Activated naive CD8-positive, alpha-beta T cell treated with anti-CD3 and anti-CD28 coated beads, Interleukin-2, amount 10 ng/mL, durations not matched to agents 7 days and 5 days (primary cell): ENCODE data around the gene GAK. TPM values are rescaled to one million over a fixed set of nuclear protein-coding genes. Genes with fewer than 3 reads are reported as not detected.

Source experiments
- ATAC-seq: fragments of 150-1000 bp; cut with Tn5 transposase; one replicate; pipeline ENCODE4 v1.10.0; 2021; ENCODE audit warnings: low read depth, moderate library complexity
- POLR2A ChIA-PET: fragments of 350-600 bp; sonication (Branson Sonifier 250); formaldehyde crosslinking; loops from one replicate; lab custom pipeline; 2021; ENCODE audit warnings: antibody characterized with exemption; lab: Charles Lee
- DNase-seq: peaks from one replicate; pipeline ENCODE4 v3.0.0; 2021
- H3K27ac Mint-ChIP-seq: one replicate; pipeline ENCODE4 v1.8.0; 2022; ENCODE audit warnings: mild to moderate bottlenecking, mixed read lengths
- H3K27me3 Mint-ChIP-seq: one replicate; pipeline ENCODE4 v1.8.0; 2022; ENCODE audit warnings: mild to moderate bottlenecking, moderate library complexity, mixed read lengths
- H3K36me3 Mint-ChIP-seq: one replicate; pipeline ENCODE4 v1.8.0; 2021; ENCODE audit warnings: mild to moderate bottlenecking, mixed read lengths
- H3K4me1 Mint-ChIP-seq: one replicate; pipeline ENCODE4 v1.8.0; 2021; ENCODE audit warnings: mixed read lengths
- H3K4me3 Mint-ChIP-seq: one replicate; pipeline ENCODE4 v1.8.0; 2022; ENCODE audit warnings: mild to moderate bottlenecking, moderate library complexity, mixed read lengths
- H3K9me3 Mint-ChIP-seq: one replicate; pipeline ENCODE4 v1.8.0; 2021; ENCODE audit warnings: mixed read lengths
- total RNA-seq, 2 experiments: library from RNA; stranded (reverse); gene quantifications; one replicate each; pipeline ENCODE4 v1.2.3, GENCODE V29; 2021

Gene GAK
- total RNA-seq, 2 experiments from 2014 or later: 169 to 182 TPM

DNA sequence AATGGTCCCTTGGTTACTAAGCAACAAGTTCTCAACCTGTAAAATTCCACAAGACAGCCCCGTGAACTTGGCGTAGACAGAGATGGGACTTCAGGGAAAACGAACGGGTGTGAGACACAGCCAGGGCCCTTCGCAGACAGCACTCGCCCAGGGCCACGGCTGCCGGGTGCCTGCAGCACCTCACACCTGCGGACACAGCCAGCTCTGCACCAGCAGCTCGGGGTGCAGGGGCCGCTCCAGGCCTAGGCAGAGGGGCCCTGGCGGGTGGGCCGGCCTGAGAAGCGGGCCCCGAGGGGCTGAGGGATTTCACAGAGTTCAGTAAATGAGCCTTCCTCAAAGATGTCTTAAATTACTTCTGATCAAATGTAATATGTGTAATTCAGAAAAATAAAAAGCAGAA is 34.0 kb downstream of the GAK start:
- POLR2A ChIA-PET: interaction anchor here (1.0 kb wide), 1 partner anchor 117 kb away, joined by 3 read pairs; no protein-coding TSS in a partner anchor
- DNase-seq (no peak), ATAC-seq (no peak)
- Mint-ChIP-seq H3K27me3 (no peaks in the 10 kb centered on the region), H3K27ac (no peak overlapping the region), H3K9me3 (no peaks in the 10 kb centered on the region), H3K4me1 (no peaks in the 10 kb centered on the region), H3K36me3 (peaks cover 4% of the 10 kb centered on the region), H3K4me3 (no peak overlapping the region)

DNA sequence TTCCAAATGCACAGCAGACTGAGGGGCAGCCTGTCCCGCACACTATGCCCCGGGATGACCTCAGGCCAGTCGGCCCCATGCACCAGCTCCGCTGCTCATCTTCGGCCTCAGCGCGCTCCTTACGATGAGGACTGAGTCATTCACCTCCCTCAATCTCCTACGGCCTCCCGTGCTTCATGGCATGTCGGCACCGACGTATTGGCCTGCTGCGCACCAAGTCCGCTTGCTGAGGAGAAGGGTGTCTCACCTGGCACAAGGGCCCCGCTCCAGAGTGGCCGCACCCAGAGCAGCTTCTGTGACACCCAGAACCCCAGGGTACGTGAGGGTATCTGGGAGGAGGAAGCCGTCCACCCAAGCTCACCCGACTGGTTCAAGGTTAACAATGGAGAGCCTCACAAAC is 35.5 kb downstream of the GAK start:
- no peak overlapping the region for H3K4me3 Mint-ChIP-seq
- H3K27me3 Mint-ChIP-seq: no peaks in the 10 kb centered on the region
- H3K36me3 Mint-ChIP-seq: peaks cover 1% of the 10 kb centered on the region
- H3K9me3 Mint-ChIP-seq: no peaks in the 10 kb centered on the region
- POLR2A ChIA-PET: no interaction called here
- ATAC-seq (no peak), DNase-seq (no peak)
- H3K4me1 Mint-ChIP-seq: no peaks in the 10 kb centered on the region
- H3K27ac Mint-ChIP-seq: no peak overlapping the region

GRCh38 chr4:896216-896615 is 35.9 kb downstream of the GAK start:
- POLR2A ChIA-PET: no interaction called here

DNA sequence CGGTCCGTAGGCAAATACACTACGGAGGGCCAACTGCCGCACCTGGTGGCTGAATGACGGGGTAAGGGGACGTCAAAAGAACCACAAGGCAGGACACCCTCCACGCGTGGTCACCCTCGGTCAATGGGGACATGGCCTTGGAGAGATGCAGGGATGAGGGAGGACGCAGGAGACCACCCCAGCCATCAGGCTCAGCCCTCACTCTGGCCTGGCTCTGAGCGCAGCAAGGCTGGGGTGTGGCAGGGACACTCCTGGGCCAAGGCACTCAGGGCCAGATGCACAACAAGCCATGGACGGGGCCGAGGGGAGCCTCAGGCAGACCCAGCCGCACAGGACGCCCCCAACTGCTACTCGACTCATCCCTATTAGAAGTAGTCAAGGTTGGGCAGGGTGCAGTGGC is 36.5 kb downstream of the GAK start:
- H3K27me3 Mint-ChIP-seq: no peaks in the 10 kb centered on the region
- no peak overlapping the region for H3K27ac Mint-ChIP-seq
- no peaks in the 10 kb centered on the region for H3K4me1 Mint-ChIP-seq
- no peak for ATAC-seq
- H3K36me3 Mint-ChIP-seq: peaks cover 5% of the 10 kb centered on the region
- no peak overlapping the region for H3K4me3 Mint-ChIP-seq
- no peak for DNase-seq
- no peaks in the 10 kb centered on the region for H3K9me3 Mint-ChIP-seq
- POLR2A ChIA-PET: no interaction called here

More at GRCh38 chr4:896216-896615, 35.9 kb downstream of the GAK start:
- H3K36me3 Mint-ChIP-seq: peaks cover 1% of the 10 kb centered on the region
- DNase-seq (no peak), ATAC-seq (no peak)
- no peaks in the 10 kb centered on the region for H3K27me3 Mint-ChIP-seq
- no peak overlapping the region for H3K4me3 Mint-ChIP-seq
- H3K27ac Mint-ChIP-seq: no peak overlapping the region
- no peaks in the 10 kb centered on the region for H3K4me1 Mint-ChIP-seq
- H3K9me3 Mint-ChIP-seq: no peaks in the 10 kb centered on the region

- ATAC-seq (no peak), DNase-seq (no peak)
- POLR2A ChIA-PET: no interaction called here
- H3K36me3 Mint-ChIP-seq: peaks cover 7% of the 10 kb centered on the region
- H3K4me3 Mint-ChIP-seq: no peak overlapping the region
- H3K4me1 Mint-ChIP-seq: no peaks in the 10 kb centered on the region
- H3K27me3 Mint-ChIP-seq: no peaks in the 10 kb centered on the region
- no peaks in the 10 kb centered on the region for H3K9me3 Mint-ChIP-seq
- H3K27ac Mint-ChIP-seq: no peak overlapping the region
These were observed 38.0 kb downstream of the GAK start for GRCh38 chr4:893995-894705.

DNA sequence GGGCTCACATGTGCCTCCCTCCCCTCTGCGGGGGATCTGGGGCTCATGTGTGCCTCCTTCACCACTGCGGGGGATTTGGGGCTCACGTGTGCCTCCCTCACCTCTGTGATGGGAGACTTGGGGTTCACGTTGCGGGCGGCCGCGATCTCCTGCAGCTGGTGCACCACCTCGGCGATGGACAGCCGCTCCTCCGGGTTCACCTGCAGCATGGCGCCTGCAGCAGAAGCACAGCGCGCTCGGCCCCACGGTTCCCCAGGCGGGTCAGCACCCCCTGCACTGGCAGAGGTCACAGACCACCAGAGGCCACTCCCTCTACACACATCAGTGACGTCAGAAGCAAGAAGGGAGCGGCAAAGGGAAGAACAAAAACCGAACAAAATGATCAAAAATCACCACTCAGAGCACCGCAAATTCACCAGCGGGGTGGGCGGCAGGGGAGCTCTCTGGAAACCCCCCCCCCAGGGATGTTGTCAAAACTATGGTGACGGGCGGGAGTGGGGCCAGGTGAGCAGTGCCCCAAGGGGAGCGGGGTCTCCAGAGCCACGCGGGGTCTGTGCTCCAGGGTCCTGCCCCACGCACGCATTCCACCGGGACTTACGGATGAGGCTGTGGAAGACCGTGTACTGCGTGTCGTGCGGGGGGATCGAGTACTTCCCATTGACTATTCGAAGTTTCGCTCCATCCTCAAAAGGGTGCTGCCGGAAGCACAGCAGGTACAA is 38.7 kb downstream of the GAK start:
- POLR2A ChIA-PET: no interaction called here
- Mint-ChIP-seq H3K4me3 (no peak overlapping the region), H3K9me3 (no peaks in the 10 kb centered on the region), H3K27ac (no peak overlapping the region), H3K36me3 (peaks cover 9% of the 10 kb centered on the region), H3K4me1 (no peaks in the 10 kb centered on the region), H3K27me3 (no peaks in the 10 kb centered on the region)
- DNase-seq (no peak), ATAC-seq (no peak)

- Mint-ChIP-seq H3K36me3 (peaks cover 12% of the 10 kb centered on the region), H3K9me3 (peaks cover under 1% of the 10 kb centered on the region), H3K27me3 (no peaks in the 10 kb centered on the region), H3K27ac (no peak overlapping the region), H3K4me1 (no peaks in the 10 kb centered on the region), H3K4me3 (no peak overlapping the region)
- no peak for ATAC-seq
- DNase-seq: no peak
- POLR2A ChIA-PET: no interaction called here
These were observed 39.3 kb downstream of the GAK start for GRCh38 chr4:892780-893179.

- peaks cover 5% of the 10 kb centered on the region for H3K9me3 Mint-ChIP-seq
- H3K36me3 Mint-ChIP-seq: peaks cover 16% of the 10 kb centered on the region
- H3K4me3 Mint-ChIP-seq: no peak overlapping the region
- no peaks in the 10 kb centered on the region for H3K4me1 Mint-ChIP-seq
- H3K27ac Mint-ChIP-seq: no peak overlapping the region
- ATAC-seq (peak; percentile 26), DNase-seq (no peak)
- no peaks in the 10 kb centered on the region for H3K27me3 Mint-ChIP-seq
- POLR2A ChIA-PET: no interaction called here
These were observed 40.4 kb downstream of the GAK start for GRCh38 chr4:891747-892146.

DNA sequence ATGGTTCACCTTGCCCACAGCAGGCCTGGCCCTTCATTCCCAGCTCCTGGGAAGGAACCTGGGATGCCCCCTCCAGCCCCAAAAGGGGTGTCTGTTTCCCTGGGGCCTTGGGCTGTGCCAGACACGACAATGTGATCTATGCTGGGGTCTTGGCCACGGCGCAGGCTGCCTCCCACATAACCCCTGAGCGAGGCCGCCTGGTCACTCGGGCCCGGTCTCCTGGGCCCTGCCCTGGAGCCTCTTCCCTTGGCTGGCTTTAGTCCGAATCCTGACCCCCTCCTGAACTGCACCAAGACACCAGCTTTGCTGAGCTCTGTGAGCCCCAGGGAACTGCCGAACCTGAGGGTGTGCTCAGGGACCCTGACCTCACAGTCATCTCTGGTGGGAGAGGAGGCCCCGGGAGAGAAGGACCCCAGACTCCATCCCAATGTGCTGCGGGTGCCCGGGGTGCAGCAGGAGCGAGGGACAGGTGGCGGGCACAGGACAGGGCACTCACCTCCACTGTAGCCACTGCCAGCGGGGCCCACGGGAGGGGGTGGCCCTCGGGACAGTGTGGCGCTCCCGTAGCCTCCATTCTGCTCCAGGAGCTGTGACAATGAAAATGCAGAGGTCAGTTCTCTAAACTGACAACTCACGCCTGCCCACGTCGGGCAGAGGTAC is 42.0 kb downstream of the GAK start:
- POLR2A ChIA-PET: interaction anchor here (0.7 to 0.9 kb wide), 2 partner anchors 97 to 106 kb away, joined by 3 to 4 read pairs; partner anchors contain the start of gene IDUA
- Mint-ChIP-seq H3K36me3 (peaks cover 20% of the 10 kb centered on the region), H3K27ac (no peak overlapping the region), H3K4me3 (no peak overlapping the region), H3K9me3 (peaks cover 5% of the 10 kb centered on the region), H3K4me1 (no peaks in the 10 kb centered on the region), H3K27me3 (no peaks in the 10 kb centered on the region)
- DNase-seq (no peak), ATAC-seq (no peak)

- no peak for DNase-seq
- H3K4me1 Mint-ChIP-seq: no peaks in the 10 kb centered on the region
- H3K36me3 Mint-ChIP-seq: peaks cover 20% of the 10 kb centered on the region
- ATAC-seq: no peak
- H3K27ac Mint-ChIP-seq: no peak overlapping the region
- H3K4me3 Mint-ChIP-seq: no peak overlapping the region
- H3K27me3 Mint-ChIP-seq: no peaks in the 10 kb centered on the region
- POLR2A ChIA-PET: interaction anchor here (0.7 to 0.9 kb wide), 2 partner anchors 98 to 106 kb away, joined by 3 to 4 read pairs; partner anchors contain the start of gene IDUA
- peaks cover 5% of the 10 kb centered on the region for H3K9me3 Mint-ChIP-seq
These were observed 42.6 kb downstream of the GAK start for GRCh38 chr4:889516-889915.

DNA sequence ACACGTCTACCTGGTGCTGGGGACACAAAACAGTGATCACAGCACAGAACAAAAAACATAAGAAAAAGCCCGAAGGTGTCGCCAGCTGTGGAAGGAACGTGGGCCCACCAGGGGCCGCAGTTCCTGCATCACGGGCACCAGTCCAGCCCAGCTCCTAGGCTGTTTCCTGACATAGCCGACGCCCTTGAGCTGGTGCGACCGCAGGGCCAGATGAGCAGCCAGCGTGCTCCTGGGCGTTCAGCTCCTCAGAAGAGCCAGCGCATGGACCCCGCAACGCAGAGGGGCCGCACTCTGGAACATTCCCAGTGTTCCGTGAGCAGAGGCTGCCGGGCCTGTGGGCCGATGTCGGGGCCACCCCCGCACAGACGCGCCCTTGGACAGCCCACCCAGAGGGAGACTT is 44.1 kb downstream of the GAK start:
- ATAC-seq: no peak
- POLR2A ChIA-PET: no interaction called here
- Mint-ChIP-seq H3K4me3 (no peak overlapping the region), H3K27me3 (no peaks in the 10 kb centered on the region), H3K9me3 (peaks cover 5% of the 10 kb centered on the region), H3K27ac (no peak overlapping the region), H3K4me1 (no peaks in the 10 kb centered on the region), H3K36me3 (peaks cover 20% of the 10 kb centered on the region)
- DNase-seq: no peak

DNA sequence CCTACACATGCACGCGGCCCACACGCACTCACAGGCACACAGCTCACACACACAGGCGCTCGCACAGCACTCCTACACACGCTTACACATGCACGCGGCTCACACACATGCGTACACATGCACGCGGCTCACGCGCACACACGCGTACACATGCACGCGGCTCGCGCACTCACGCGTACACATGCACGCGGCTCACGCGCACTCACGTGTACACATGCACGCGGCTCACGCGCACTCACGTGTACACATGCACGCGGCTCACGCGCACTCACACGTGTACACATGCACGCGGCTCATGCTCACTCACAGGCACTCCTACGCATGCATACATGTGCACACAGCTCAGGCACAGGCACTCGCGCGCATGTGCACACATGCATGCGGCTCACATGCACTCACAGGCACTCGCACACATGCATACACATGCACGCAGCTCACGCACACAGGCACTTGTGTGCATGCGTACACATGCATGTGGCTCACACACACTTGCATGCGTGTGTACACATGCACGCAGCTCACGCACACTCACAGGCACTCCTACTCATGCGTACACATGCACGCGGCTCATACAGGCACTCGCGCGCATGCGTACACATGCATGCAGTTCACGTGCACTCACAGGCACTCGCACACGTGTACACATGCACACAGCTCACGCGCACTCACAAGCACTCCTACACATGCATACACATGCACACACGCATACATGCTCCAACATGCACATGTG is 44.9 kb downstream of the GAK start:
- ATAC-seq (no peak), DNase-seq (no peak)
- peak overlapping the region; percentile 32 for H3K4me3 Mint-ChIP-seq
- no peak overlapping the region for H3K27ac Mint-ChIP-seq
- POLR2A ChIA-PET: no interaction called here
- H3K27me3 Mint-ChIP-seq: no peaks in the 10 kb centered on the region
- H3K36me3 Mint-ChIP-seq: peaks cover 20% of the 10 kb centered on the region
- H3K4me1 Mint-ChIP-seq: no peaks in the 10 kb centered on the region
- peaks cover 5% of the 10 kb centered on the region for H3K9me3 Mint-ChIP-seq

- H3K27me3 Mint-ChIP-seq: no peaks in the 10 kb centered on the region
- POLR2A ChIA-PET: no interaction called here
These were observed 45.9 kb downstream of the GAK start for GRCh38 chr4:886244-886643.

More at GRCh38 chr4:886244-886643, 45.9 kb downstream of the GAK start:
- no peaks in the 10 kb centered on the region for H3K4me1 Mint-ChIP-seq
- H3K9me3 Mint-ChIP-seq: peaks cover 5% of the 10 kb centered on the region
- DNase-seq (no peak), ATAC-seq (no peak)
- no peak overlapping the region for H3K27ac Mint-ChIP-seq
- H3K36me3 Mint-ChIP-seq: peaks cover 20% of the 10 kb centered on the region
- no peak overlapping the region for H3K4me3 Mint-ChIP-seq
